Tibial artery (tissue), 4 donors: ENCODE measurements around the gene RASA3.

Experiments used
- DNase-seq, 2 donors: peaks; one replicate each; pipeline ENCODE4 v3.0.0-alpha.2; 2019
- H3K27ac ChIP-seq, 2 donors: fragments of 200-600 bp; sonication (generic) in 1 of 2; 1 replicate in 1 of 2; 2 replicates in 1 of 2; pipeline ENCODE4 v1.5.1; 2018 to 2019; ENCODE audit warnings: mild to moderate bottlenecking in 1 of 2
- H3K27me3 ChIP-seq, 2 donors: fragments of 200-600 bp; sonication (generic) in 1 of 2; one replicate each; pipeline versions ENCODE4 v1.5.1 to v1.6.0; 2016 to 2019
- H3K36me3 ChIP-seq, 3 donors: fragments of 200-600 bp; sonication (generic) in 2 of 3; one replicate each; pipeline ENCODE4 v1.5.1; 2016 to 2019; ENCODE audit warnings: mild to moderate bottlenecking in 2 of 3
- H3K4me1 ChIP-seq, 4 donors: fragments of 200-600 bp; sonication (generic) in 2 of 4; 1 replicate in 3 of 4; 2 replicates in 1 of 4; pipeline ENCODE4 v1.5.1; 2016 to 2019
- H3K4me3 ChIP-seq, 2 donors: fragments of 200-600 bp; sonication (generic) in 1 of 2; 1 replicate in 1 of 2; 2 replicates in 1 of 2; pipeline ENCODE4 v1.5.1; 2018 to 2019; ENCODE audit warnings: mild to moderate bottlenecking in 2 of 2
- H3K9me3 ChIP-seq, 3 donors: fragments of 200-600 bp; sonication (generic) in 1 of 3; one replicate each; pipeline ENCODE4 v1.5.1; 2016 to 2019
- intact Hi-C: fragments of 100-400 bp; cut with DNase I; formaldehyde crosslinking; loops from one replicate; pipeline ENCODE4 v1.15.0; 2023; ENCODE audit warnings: low total_unique reads
- TF ChIP-seq, protein P1 (sequence below), 2 experiments: fragments of 200-600 bp in 1 of 2; fragments of 450-650 bp in 1 of 2; IDR thresholded peaks; one replicate each; pipeline ENCODE4 v1.5.1; 2017 to 2019; ENCODE audit warnings: antibody characterized with exemption in 2 of 2, mild to moderate bottlenecking in 1 of 2, moderate library complexity in 1 of 2

The RASA3 gene

DNA sequence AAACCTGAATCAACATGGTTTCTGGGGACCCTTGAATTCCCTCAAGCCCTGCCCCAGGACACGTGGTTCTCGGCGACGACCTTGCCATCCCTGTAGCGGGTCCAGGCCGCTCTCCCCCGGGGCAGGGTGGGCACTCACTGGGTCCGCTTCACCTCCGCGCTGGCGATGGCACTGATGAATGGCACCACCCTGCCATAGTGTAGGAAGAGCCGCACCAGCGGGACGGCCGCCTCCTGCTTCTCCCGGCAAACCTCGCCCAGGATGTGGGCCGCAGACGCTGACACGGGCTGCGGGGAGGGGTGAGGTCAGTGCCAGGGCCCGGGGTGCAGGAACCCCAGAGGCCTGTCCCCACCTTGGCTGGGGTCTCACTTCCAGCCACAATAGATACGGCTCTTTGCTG, 114.5 kb downstream of the RASA3 start:
- no peak overlapping the region for H3K4me3 ChIP-seq
- TF ChIP-seq, protein P1, sequence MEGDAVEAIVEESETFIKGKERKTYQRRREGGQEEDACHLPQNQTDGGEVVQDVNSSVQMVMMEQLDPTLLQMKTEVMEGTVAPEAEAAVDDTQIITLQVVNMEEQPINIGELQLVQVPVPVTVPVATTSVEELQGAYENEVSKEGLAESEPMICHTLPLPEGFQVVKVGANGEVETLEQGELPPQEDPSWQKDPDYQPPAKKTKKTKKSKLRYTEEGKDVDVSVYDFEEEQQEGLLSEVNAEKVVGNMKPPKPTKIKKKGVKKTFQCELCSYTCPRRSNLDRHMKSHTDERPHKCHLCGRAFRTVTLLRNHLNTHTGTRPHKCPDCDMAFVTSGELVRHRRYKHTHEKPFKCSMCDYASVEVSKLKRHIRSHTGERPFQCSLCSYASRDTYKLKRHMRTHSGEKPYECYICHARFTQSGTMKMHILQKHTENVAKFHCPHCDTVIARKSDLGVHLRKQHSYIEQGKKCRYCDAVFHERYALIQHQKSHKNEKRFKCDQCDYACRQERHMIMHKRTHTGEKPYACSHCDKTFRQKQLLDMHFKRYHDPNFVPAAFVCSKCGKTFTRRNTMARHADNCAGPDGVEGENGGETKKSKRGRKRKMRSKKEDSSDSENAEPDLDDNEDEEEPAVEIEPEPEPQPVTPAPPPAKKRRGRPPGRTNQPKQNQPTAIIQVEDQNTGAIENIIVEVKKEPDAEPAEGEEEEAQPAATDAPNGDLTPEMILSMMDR (IDR thresholded peaks at IDR 0.05), result no peak
- peaks cover 29 to 88% (median 87%) of the 10 kb centered on the region in 3 donors for H3K36me3 ChIP-seq
- H3K9me3 ChIP-seq, result no peaks in the 10 kb centered on the region
- H3K27me3 ChIP-seq, result no peaks in the 10 kb centered on the region
- H3K4me1 ChIP-seq, result no peaks in the 10 kb centered on the region
- no peak for DNase-seq
- H3K27ac ChIP-seq, result no peak overlapping the region
- intact Hi-C loops, result no loop called here

GRCh38 chr13:114017028-114017630, 115.3 kb downstream of the RASA3 start:
- peaks cover 29 to 90% (median 84%) of the 10 kb centered on the region in 3 donors for H3K36me3 ChIP-seq
- H3K4me3 ChIP-seq, result no peak overlapping the region
- intact Hi-C loops, result no loop called here
- TF ChIP-seq, protein P1 (IDR thresholded peaks at IDR 0.05), result no peak
- no peak for DNase-seq
- no peaks in the 10 kb centered on the region for H3K9me3 ChIP-seq
- no peaks in the 10 kb centered on the region for H3K4me1 ChIP-seq
- no peak overlapping the region for H3K27ac ChIP-seq
- no peaks in the 10 kb centered on the region for H3K27me3 ChIP-seq

GRCh38 chr13:114016321-114017027, 115.9 kb downstream of the RASA3 start:
- H3K36me3 ChIP-seq, result peaks cover 27 to 90% (median 84%) of the 10 kb centered on the region in 3 donors

DNA sequence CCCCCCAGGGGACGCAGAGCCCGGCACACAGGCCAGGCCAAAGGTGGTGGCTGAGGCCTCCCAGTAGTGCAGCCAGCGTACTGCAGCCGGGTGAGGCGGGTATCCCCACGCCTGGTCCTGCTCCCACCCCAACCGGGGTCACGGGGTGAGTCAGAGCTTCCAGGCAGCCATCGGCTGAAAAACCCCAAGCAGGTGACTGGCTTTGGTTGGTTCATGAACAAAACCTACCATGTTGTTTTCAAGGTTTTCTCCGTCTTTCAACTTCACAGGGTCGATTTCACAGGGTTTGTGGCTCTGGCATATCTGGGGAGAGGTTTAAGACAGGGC, 116.5 kb downstream of the RASA3 start:
- no peak for DNase-seq
- Histone ChIP-seq H3K4me1 (no peaks in the 10 kb centered on the region), H3K4me3 (no peak overlapping the region), H3K9me3 (no peaks in the 10 kb centered on the region), H3K36me3 (peaks cover 22 to 90% (median 84%) of the 10 kb centered on the region in 3 donors), H3K27ac (no peak overlapping the region), H3K27me3 (no peaks in the 10 kb centered on the region)
- TF ChIP-seq, protein P1 (IDR thresholded peaks at IDR 0.05), result no peak
- intact Hi-C loops, result no loop called here

More at GRCh38 chr13:114016321-114017027, 115.9 kb downstream of the RASA3 start:
- Histone ChIP-seq H3K4me1 (no peaks in the 10 kb centered on the region), H3K9me3 (no peaks in the 10 kb centered on the region), H3K27me3 (no peaks in the 10 kb centered on the region), H3K4me3 (no peak overlapping the region), H3K27ac (no peak overlapping the region)
- TF ChIP-seq, protein P1 (IDR thresholded peaks at IDR 0.05), result no peak
- intact Hi-C loops, result no loop called here
- DNase-seq, result no peak

DNA sequence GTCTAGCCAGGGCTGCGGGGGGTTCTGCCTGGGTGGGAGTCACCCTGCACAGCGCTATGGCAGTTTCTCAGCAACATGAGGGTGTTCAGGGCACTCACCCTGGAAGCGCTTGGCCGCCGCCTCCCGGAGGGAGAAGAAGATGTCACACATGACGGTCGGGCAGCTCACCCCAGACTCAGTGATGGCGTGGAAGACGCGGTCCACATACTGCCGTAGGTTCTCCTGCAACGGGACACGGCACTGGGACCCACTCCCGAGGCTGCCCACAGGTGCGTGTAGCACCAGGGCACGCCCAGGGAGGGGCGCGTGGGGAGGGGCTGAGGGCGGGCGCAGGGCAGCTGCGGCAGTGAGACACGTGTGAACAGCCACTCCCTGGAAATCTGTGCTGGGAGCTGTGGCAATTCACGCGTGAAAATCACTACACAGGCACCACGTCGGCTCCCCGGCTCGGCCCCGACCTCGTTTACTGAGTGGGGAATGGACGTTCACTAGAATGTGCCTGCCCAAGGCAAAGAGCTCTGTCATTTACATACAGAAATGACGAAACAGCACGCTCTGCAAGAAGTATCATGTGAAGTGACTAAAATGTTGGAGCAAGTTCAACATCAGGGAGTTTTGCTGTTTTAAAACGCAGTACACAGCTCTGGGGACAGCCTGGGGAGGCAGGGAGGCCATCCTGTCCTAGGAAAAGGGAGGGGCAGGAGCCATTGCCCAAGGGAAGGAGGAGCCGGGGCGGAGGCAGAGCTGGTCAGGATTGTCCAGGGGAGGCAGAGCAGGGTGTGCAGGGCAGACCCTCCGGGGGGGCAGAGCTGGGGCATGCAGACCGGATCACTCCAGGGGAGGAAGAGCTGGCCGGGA, 117.1 kb downstream of the RASA3 start:
- intact Hi-C loops, result no loop called here
- no peak overlapping the region for H3K27ac ChIP-seq
- H3K4me1 ChIP-seq, result no peaks in the 10 kb centered on the region
- peak in 1 of 2 donors; percentile 53 for DNase-seq
- H3K27me3 ChIP-seq, result no peaks in the 10 kb centered on the region
- H3K4me3 ChIP-seq, result no peak overlapping the region
- no peaks in the 10 kb centered on the region for H3K9me3 ChIP-seq
- TF ChIP-seq, protein P1 (IDR thresholded peaks at IDR 0.05), result no peak
- peaks cover 16 to 90% (median 84%) of the 10 kb centered on the region in 3 donors for H3K36me3 ChIP-seq
